H54 (cell line): ENCODE results near the gene ACP4.
"Not testable (repeated sequence)": the region's sequence is repeated elsewhere in the genome, so short reads cannot be mapped to it uniquely, and the experiment has no call there.

Experiments used
- DNase-seq: peaks from one replicate; pipeline ENCODE4 v3.0.0; 2011; ENCODE audit warnings: low spot score, mixed read lengths; ENCODE audit not compliant: insufficient read length
- FAIRE-seq: peaks from 3 replicates; lab custom pipeline; 2011; peaks lifted over from hg19 to GRCh38; lab: Jason Lieb, UNC
- POLR2A ChIP-seq: IDR thresholded peaks from 2 replicates; pipeline ENCODE4 v1.6.1; 2011; ENCODE audit warnings: low read depth, mild to moderate bottlenecking, low read length

ACP4 gene

GRCh38 chr19:50797781-50798658, 7.8 kb downstream of the ACP4 start:
- no peak for DNase-seq
- TF ChIP-seq POLR2A, result no peak

GRCh38 chr19:50798659-50799546, 8.7 kb downstream of the ACP4 start:
- no peak for FAIRE-seq

More at GRCh38 chr19:50797781-50798658, 7.8 kb downstream of the ACP4 start:
- no peak for FAIRE-seq

GRCh38 chr19:50799547-50799851, 9.3 kb downstream of the ACP4 start:
- no peak for TF ChIP-seq POLR2A
- FAIRE-seq (no peak), DNase-seq (no peak)

More at GRCh38 chr19:50798659-50799546, 8.7 kb downstream of the ACP4 start:
- no peak for DNase-seq
- no peak for TF ChIP-seq POLR2A

- FAIRE-seq (no peak), DNase-seq (no peak)
- TF ChIP-seq POLR2A, result no peak
Observed at GRCh38 chr19:50801107-50801506, 10.9 kb downstream of the ACP4 start.

- no peak for DNase-seq
- FAIRE-seq, result no peak
Observed at GRCh38 chr19:50803633-50804419, 13.6 kb downstream of the ACP4 start.

GRCh38 chr19:50804420-50805272, 14.4 kb downstream of the ACP4 start:
- DNase-seq, result peak; percentile 97
- FAIRE-seq, result peak; percentile 65
- TF ChIP-seq POLR2A, result peak; percentile 84

More at GRCh38 chr19:50803633-50804419, 13.6 kb downstream of the ACP4 start:
- TF ChIP-seq POLR2A, result no peak

GRCh38 chr19:50808856-50809255, 18.6 kb downstream of the ACP4 start:
- no peak for DNase-seq
- no peak for FAIRE-seq
- TF ChIP-seq POLR2A, result no peak

- not testable (repeated sequence) for FAIRE-seq, DNase-seq
Observed at GRCh38 chr19:50811622-50812238, 21.5 kb downstream of the ACP4 start.

GRCh38 chr19:50812474-50812873, 22.3 kb downstream of the ACP4 start:
- FAIRE-seq (no peak), DNase-seq (no peak)
- TF ChIP-seq POLR2A, result no peak

- TF ChIP-seq POLR2A, result no peak
- no peak for DNase-seq
- no peak for FAIRE-seq
Observed at GRCh38 chr19:50814883-50815282, 24.7 kb downstream of the ACP4 start.

- TF ChIP-seq POLR2A, result no peak
- FAIRE-seq, result no peak
- DNase-seq, result no peak
Observed at GRCh38 chr19:50815439-50815838, 25.2 kb downstream of the ACP4 start.

- FAIRE-seq, result no peak
- TF ChIP-seq POLR2A, result 0 out of 2 replicates have a peak, but pooled peaks have one; percentile 8
- DNase-seq, result peak; percentile 63
Observed at GRCh38 chr19:50817941-50818858, 28.0 kb downstream of the ACP4 start.
